Measurements from ENCODE around the gene ZSCAN18. TPM values are rescaled to one million over a fixed set of nuclear protein-coding genes. Genes with fewer than 3 reads are reported as not detected.

ZSCAN18 gene
- total RNA-seq, 3 donors from 2014 or later: 29.1 to 94.4 (median 66.2) TPM

- no peak for TF ChIP-seq CTCF (IDR thresholded peaks at IDR 0.05)
- no peak for TF ChIP-seq POLR2A (IDR thresholded peaks at IDR 0.05)
- no peak for TF ChIP-seq POLR2AphosphoS5 (IDR thresholded peaks at IDR 0.05)
- intact Hi-C loops (cut with DNase I; ENCODE audit: low total_unique reads): no loop called here
- H3K9me3 ChIP-seq: peaks cover 81 to 96% of the 10 kb centered on the region in 2 donors
- H3K36me3 ChIP-seq: no peaks in the 10 kb centered on the region
- no peaks in the 10 kb centered on the region for H3K27me3 ChIP-seq
- no peak overlapping the region for H3K4me3 ChIP-seq
- H3K27ac ChIP-seq: no peak overlapping the region
- no peaks in the 10 kb centered on the region for H3K4me1 ChIP-seq
- DNase-seq (ENCODE audit: low spot score in 2 of 2): no peak
Observed at GRCh38 chr19:58107778-58108545, 9.9 kb upstream of the ZSCAN18 start.

GRCh38 chr19:58098682-58098998, 609 bp upstream of the ZSCAN18 start:
- Histone ChIP-seq H3K4me1 (no peaks in the 10 kb centered on the region), H3K27ac (peak overlapping the region; percentile 95 to 99), H3K4me3 (peak overlapping the region; percentile 71 to 98 (median 97)), H3K36me3 (peaks cover 4% of the 10 kb centered on the region), H3K9me3 (peaks cover 34 to 41% of the 10 kb centered on the region in 2 donors), H3K27me3 (no peaks in the 10 kb centered on the region)
- TF ChIP-seq POLR2A (IDR thresholded peaks at IDR 0.05) (no peak), POLR2AphosphoS5 (IDR thresholded peaks at IDR 0.05) (no peak), CTCF (IDR thresholded peaks at IDR 0.05) (no peak)
- intact Hi-C loops (cut with DNase I; ENCODE audit: low total_unique reads): no loop called here
- DNase-seq (ENCODE audit: low spot score in 2 of 2): no peak

GRCh38 chr19:58097349-58097748, 682 bp downstream of the ZSCAN18 start:
- intact Hi-C loops (cut with DNase I; ENCODE audit: low total_unique reads): no loop called here

GRCh38 chr19:58096884-58097283, 1.1 kb downstream of the ZSCAN18 start:
- intact Hi-C loops (cut with DNase I; ENCODE audit: low total_unique reads): no loop called here
- TF ChIP-seq CTCF (IDR thresholded peaks at IDR 0.05): no peak
- TF ChIP-seq POLR2AphosphoS5 (IDR thresholded peaks at IDR 0.05): no peak
- H3K9me3 ChIP-seq: peaks cover 39 to 51% of the 10 kb centered on the region in 2 donors
- H3K4me3 ChIP-seq: peak overlapping the region in 2 of 3 donors; percentile 97 to 98
- peak overlapping the region; percentile 95 to 99 for H3K27ac ChIP-seq
- H3K4me1 ChIP-seq: no peaks in the 10 kb centered on the region
- no peaks in the 10 kb centered on the region for H3K27me3 ChIP-seq
- no peak for DNase-seq (ENCODE audit: low spot score in 2 of 2)
- peaks cover 4% of the 10 kb centered on the region for H3K36me3 ChIP-seq

More at GRCh38 chr19:58097349-58097748, 682 bp downstream of the ZSCAN18 start:
- DNase-seq (ENCODE audit: low spot score in 2 of 2): no peak
- Histone ChIP-seq H3K9me3 (peaks cover 34 to 51% of the 10 kb centered on the region in 2 donors), H3K4me1 (no peaks in the 10 kb centered on the region), H3K36me3 (peaks cover 4% of the 10 kb centered on the region), H3K4me3 (peak overlapping the region; percentile 71 to 98 (median 97)), H3K27ac (peak overlapping the region; percentile 95 to 99), H3K27me3 (no peaks in the 10 kb centered on the region)
- no peak for TF ChIP-seq CTCF (IDR thresholded peaks at IDR 0.05)
- TF ChIP-seq POLR2AphosphoS5 (IDR thresholded peaks at IDR 0.05): no peak
- TF ChIP-seq POLR2A (IDR thresholded peaks at IDR 0.05): no peak

GRCh38 chr19:58095328-58095727, 2.7 kb downstream of the ZSCAN18 start:
- DNase-seq (ENCODE audit: low spot score in 2 of 2): no peak
- Histone ChIP-seq H3K9me3 (peaks cover 48 to 66% of the 10 kb centered on the region in 2 donors), H3K27ac (no peak overlapping the region), H3K4me1 (no peaks in the 10 kb centered on the region), H3K4me3 (no peak overlapping the region), H3K27me3 (no peaks in the 10 kb centered on the region), H3K36me3 (peaks cover 4% of the 10 kb centered on the region)
- intact Hi-C loops (cut with DNase I; ENCODE audit: low total_unique reads): no loop called here
- TF ChIP-seq CTCF (IDR thresholded peaks at IDR 0.05): no peak
- no peak for TF ChIP-seq POLR2A (IDR thresholded peaks at IDR 0.05)
- no peak for TF ChIP-seq POLR2AphosphoS5 (IDR thresholded peaks at IDR 0.05)
